C4-2B (cell line): ENCODE data around the gene S100Z.
"Not testable (repeated sequence)": the region's sequence is repeated elsewhere in the genome, so short reads cannot be mapped to it uniquely, and the experiment has no call there.

Source experiments
- H3K27ac ChIP-seq: fragments of 450-650 bp; 2 replicates; pipeline ENCODE4 v1.5.1; 2017
- CTCF ChIP-seq: fragments of 450-650 bp; conservative IDR thresholded peaks from 2 replicates; pipeline ENCODE4 v1.5.1; 2017; ENCODE audit warnings: mild to moderate bottlenecking
- ZFX ChIP-seq: fragments of 450-650 bp; IDR thresholded peaks from 2 replicates; pipeline ENCODE4 v1.6.1; 2017

S100Z gene

GRCh38 chr5:76854644-76855043 lies 4.8 kb downstream of the S100Z start:
- no peak overlapping the region for H3K27ac ChIP-seq
- TF ChIP-seq ZFX (no peak), CTCF (no peak)

- not testable (repeated sequence) for H3K27ac ChIP-seq
Observed at GRCh38 chr5:76855501-76855900, 5.7 kb downstream of the S100Z start.

GRCh38 chr5:76855961-76856360 lies 6.1 kb downstream of the S100Z start:
- TF ChIP-seq CTCF (no peak), ZFX (no peak)
- no peak overlapping the region for H3K27ac ChIP-seq

- H3K27ac ChIP-seq: not testable (repeated sequence)
Observed at GRCh38 chr5:76856800-76857199, 7.0 kb downstream of the S100Z start.

GRCh38 chr5:76859591-76860247 lies 9.9 kb downstream of the S100Z start:
- no peak for TF ChIP-seq ZFX
- TF ChIP-seq CTCF: no peak
- no peak overlapping the region for H3K27ac ChIP-seq

GRCh38 chr5:76861612-76862011 lies 11.8 kb downstream of the S100Z start:
- H3K27ac ChIP-seq: peak overlapping the region; percentile 46
- no peak for TF ChIP-seq ZFX
- TF ChIP-seq CTCF: no peak

- H3K27ac ChIP-seq: peak overlapping the region; percentile 77
- TF ChIP-seq CTCF (no peak), ZFX (no peak)
Observed at GRCh38 chr5:76863001-76863400, 13.2 kb downstream of the S100Z start.

- H3K27ac ChIP-seq: no peak overlapping the region
- TF ChIP-seq CTCF: no peak
- no peak for TF ChIP-seq ZFX
Observed at GRCh38 chr5:76866503-76866902, 16.7 kb downstream of the S100Z start.

GRCh38 chr5:76867038-76867437 lies 17.2 kb downstream of the S100Z start:
- TF ChIP-seq CTCF (no peak), ZFX (no peak)
- no peak overlapping the region for H3K27ac ChIP-seq
